A549 (cell line): ENCODE data around the gene SSBP2.
"Not testable (repeated sequence)": the region's sequence is repeated elsewhere in the genome, so short reads cannot be mapped to it uniquely, and the experiment has no call there.

Source experiments
- CHD2 ChIP-seq: fragments of 150-350 bp; IDR thresholded peaks from 2 replicates; pipeline ENCODE4 v1.6.1; 2014; ENCODE audit warnings: low read length; ENCODE audit not compliant: partially characterized antibody
- EP300 ChIP-seq, 2 experiments: fragments of >200 bp; sonication (Bioruptor Twin); formaldehyde crosslinking; IDR thresholded peaks; 2 replicates in 1 of 2; 3 replicates in 1 of 2; pipeline ENCODE4 v1.6.1; 2016 to 2017
- JUN ChIP-seq, 2 experiments: fragments of >200 bp; sonication (Bioruptor Twin); formaldehyde crosslinking; IDR thresholded peaks; 2 replicates in 1 of 2; 3 replicates in 1 of 2; pipeline ENCODE4 v1.6.1; 2016 to 2017
- MAZ ChIP-seq: fragments of 150-350 bp; IDR thresholded peaks from 2 replicates; pipeline ENCODE4 v1.6.1; 2014; ENCODE audit warnings: antibody characterized with exemption, low read depth, low read length, borderline replicate concordance
- NFE2L2 ChIP-seq: fragments of 150-350 bp; conservative IDR thresholded peaks from 2 replicates; pipeline ENCODE4 v1.6.1; 2014; ENCODE audit warnings: low read length
- PHF8 ChIP-seq: fragments of 200-600 bp; sonication (generic); IDR thresholded peaks from 2 replicates; pipeline ENCODE4 v1.6.1; 2016; ENCODE audit warnings: low read depth, mild to moderate bottlenecking, antibody characterized with exemption, moderate library complexity, borderline replicate concordance
- RFX5 ChIP-seq: fragments of 450-650 bp; IDR thresholded peaks from 2 replicates; pipeline ENCODE4 v1.7.1; 2014; ENCODE audit warnings: antibody characterized with exemption, mild to moderate bottlenecking, moderate library complexity
- USF2 ChIP-seq: fragments of 450-650 bp; IDR thresholded peaks from 2 replicates; pipeline ENCODE4 v1.6.1; 2014; ENCODE audit warnings: antibody characterized with exemption
- ZC3H11A ChIP-seq: fragments of 450-650 bp; IDR thresholded peaks from 2 replicates; pipeline ENCODE4 v1.6.1; 2014; ENCODE audit warnings: antibody characterized with exemption, mild to moderate bottlenecking
- TF ChIP-seq, protein P1 (sequence below): fragments of >200 bp; sonication (Bioruptor Twin); formaldehyde crosslinking; IDR thresholded peaks from 3 replicates; pipeline ENCODE4 v1.5.1; 2016
- TF ChIP-seq, protein P2 (sequence below): fragments of 200-600 bp; sonication (generic); IDR thresholded peaks from 2 replicates; pipeline ENCODE4 v1.6.1; 2016; ENCODE audit warnings: antibody characterized with exemption, mild to moderate bottlenecking, moderate library complexity
- TF ChIP-seq, protein P3 (sequence below): IDR thresholded peaks from 2 replicates; pipeline ENCODE4 v1.6.1; 2012

- TF ChIP-seq, protein P1, sequence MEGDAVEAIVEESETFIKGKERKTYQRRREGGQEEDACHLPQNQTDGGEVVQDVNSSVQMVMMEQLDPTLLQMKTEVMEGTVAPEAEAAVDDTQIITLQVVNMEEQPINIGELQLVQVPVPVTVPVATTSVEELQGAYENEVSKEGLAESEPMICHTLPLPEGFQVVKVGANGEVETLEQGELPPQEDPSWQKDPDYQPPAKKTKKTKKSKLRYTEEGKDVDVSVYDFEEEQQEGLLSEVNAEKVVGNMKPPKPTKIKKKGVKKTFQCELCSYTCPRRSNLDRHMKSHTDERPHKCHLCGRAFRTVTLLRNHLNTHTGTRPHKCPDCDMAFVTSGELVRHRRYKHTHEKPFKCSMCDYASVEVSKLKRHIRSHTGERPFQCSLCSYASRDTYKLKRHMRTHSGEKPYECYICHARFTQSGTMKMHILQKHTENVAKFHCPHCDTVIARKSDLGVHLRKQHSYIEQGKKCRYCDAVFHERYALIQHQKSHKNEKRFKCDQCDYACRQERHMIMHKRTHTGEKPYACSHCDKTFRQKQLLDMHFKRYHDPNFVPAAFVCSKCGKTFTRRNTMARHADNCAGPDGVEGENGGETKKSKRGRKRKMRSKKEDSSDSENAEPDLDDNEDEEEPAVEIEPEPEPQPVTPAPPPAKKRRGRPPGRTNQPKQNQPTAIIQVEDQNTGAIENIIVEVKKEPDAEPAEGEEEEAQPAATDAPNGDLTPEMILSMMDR, result not testable (repeated sequence)
- TF ChIP-seq ZC3H11A; CHD2; PHF8; MAZ; EP300 (IDR thresholded peaks at IDR 0.05); RFX5; NFE2L2; USF2; JUN (IDR thresholded peaks at IDR 0.05): not testable (repeated sequence)
- TF ChIP-seq, protein P2, sequence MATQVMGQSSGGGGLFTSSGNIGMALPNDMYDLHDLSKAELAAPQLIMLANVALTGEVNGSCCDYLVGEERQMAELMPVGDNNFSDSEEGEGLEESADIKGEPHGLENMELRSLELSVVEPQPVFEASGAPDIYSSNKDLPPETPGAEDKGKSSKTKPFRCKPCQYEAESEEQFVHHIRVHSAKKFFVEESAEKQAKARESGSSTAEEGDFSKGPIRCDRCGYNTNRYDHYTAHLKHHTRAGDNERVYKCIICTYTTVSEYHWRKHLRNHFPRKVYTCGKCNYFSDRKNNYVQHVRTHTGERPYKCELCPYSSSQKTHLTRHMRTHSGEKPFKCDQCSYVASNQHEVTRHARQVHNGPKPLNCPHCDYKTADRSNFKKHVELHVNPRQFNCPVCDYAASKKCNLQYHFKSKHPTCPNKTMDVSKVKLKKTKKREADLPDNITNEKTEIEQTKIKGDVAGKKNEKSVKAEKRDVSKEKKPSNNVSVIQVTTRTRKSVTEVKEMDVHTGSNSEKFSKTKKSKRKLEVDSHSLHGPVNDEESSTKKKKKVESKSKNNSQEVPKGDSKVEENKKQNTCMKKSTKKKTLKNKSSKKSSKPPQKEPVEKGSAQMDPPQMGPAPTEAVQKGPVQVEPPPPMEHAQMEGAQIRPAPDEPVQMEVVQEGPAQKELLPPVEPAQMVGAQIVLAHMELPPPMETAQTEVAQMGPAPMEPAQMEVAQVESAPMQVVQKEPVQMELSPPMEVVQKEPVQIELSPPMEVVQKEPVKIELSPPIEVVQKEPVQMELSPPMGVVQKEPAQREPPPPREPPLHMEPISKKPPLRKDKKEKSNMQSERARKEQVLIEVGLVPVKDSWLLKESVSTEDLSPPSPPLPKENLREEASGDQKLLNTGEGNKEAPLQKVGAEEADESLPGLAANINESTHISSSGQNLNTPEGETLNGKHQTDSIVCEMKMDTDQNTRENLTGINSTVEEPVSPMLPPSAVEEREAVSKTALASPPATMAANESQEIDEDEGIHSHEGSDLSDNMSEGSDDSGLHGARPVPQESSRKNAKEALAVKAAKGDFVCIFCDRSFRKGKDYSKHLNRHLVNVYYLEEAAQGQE, result not testable (repeated sequence)
- TF ChIP-seq, protein P3, sequence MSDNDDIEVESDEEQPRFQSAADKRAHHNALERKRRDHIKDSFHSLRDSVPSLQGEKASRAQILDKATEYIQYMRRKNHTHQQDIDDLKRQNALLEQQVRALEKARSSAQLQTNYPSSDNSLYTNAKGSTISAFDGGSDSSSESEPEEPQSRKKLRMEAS, result not testable (repeated sequence)
Observed at GRCh38 chr5:81503602-81504001, 247.3 kb downstream of the SSBP2 start.
